ENCODE data around the gene MEIS1. TPM values are rescaled to one million over a fixed set of nuclear protein-coding genes. Genes with fewer than 3 reads are reported as not detected.

The MEIS1 gene
- total and polyA plus RNA-seq, 2 donors from 2014 or later: 7.3 to 36.7 TPM

- Histone ChIP-seq H3K27ac (ENCODE audit: low read depth in 2 of 2, low read length in 2 of 2) (no peak overlapping the region), H3K4me3 (ENCODE audit: low read length in 3 of 3) (no peak overlapping the region), H3K4me1 (ENCODE audit: control insufficient read depth in 2 of 3, insufficient read depth in 2 of 3, low read depth in 1 of 3, low read length in 3 of 3) (peaks cover 0 to 9% (median 3%) of the 10 kb centered on the region in 3 donors), H3K36me3 (ENCODE audit: control insufficient read depth in 2 of 3, insufficient read depth in 3 of 3, low read length in 3 of 3) (no peaks in the 10 kb centered on the region), H3K9ac (ENCODE audit: low read length in 3 of 3) (no peak overlapping the region), H3K27me3 (ENCODE audit: control insufficient read depth, insufficient read depth, low read length) (no peaks in the 10 kb centered on the region), H3K9me3 (ENCODE audit: control insufficient read depth in 2 of 3, insufficient read depth in 1 of 3, low read length in 3 of 3) (no peaks in the 10 kb centered on the region)
- FAIRE-seq (no peak), DNase-seq (no peak)
- intact Hi-C loops (cut with DNase I): no loop called here
- TF ChIP-seq CTCF (IDR thresholded peaks at IDR 0.05; ENCODE audit: borderline replicate concordance, extremely low read depth, insufficient read depth): no peak
Observed at GRCh38 chr2:66560683-66561082, 125.8 kb downstream of the MEIS1 start.

- Histone ChIP-seq H3K27ac (ENCODE audit: low read depth in 2 of 2, low read length in 2 of 2) (no peak overlapping the region), H3K36me3 (ENCODE audit: control insufficient read depth in 2 of 3, insufficient read depth in 3 of 3, low read length in 3 of 3) (no peaks in the 10 kb centered on the region), H3K9ac (ENCODE audit: low read length in 3 of 3) (no peak overlapping the region), H3K4me3 (ENCODE audit: low read length in 3 of 3) (no peak overlapping the region), H3K4me1 (ENCODE audit: control insufficient read depth in 2 of 3, insufficient read depth in 2 of 3, low read depth in 1 of 3, low read length in 3 of 3) (peaks cover 0 to 9% (median 3%) of the 10 kb centered on the region in 3 donors), H3K9me3 (ENCODE audit: control insufficient read depth in 2 of 3, insufficient read depth in 1 of 3, low read length in 3 of 3) (no peaks in the 10 kb centered on the region), H3K27me3 (ENCODE audit: control insufficient read depth, insufficient read depth, low read length) (no peaks in the 10 kb centered on the region)
- intact Hi-C loops (cut with DNase I): no loop called here
- no peak for DNase-seq
- no peak for FAIRE-seq
- no peak for TF ChIP-seq CTCF (IDR thresholded peaks at IDR 0.05; ENCODE audit: borderline replicate concordance, extremely low read depth, insufficient read depth)
Observed at GRCh38 chr2:66561645-66562303, 126.8 kb downstream of the MEIS1 start.

- Histone ChIP-seq H3K4me3 (ENCODE audit: low read length in 3 of 3) (no peak overlapping the region), H3K27me3 (ENCODE audit: control insufficient read depth, insufficient read depth, low read length) (no peaks in the 10 kb centered on the region), H3K4me1 (ENCODE audit: control insufficient read depth in 2 of 3, insufficient read depth in 2 of 3, low read depth in 1 of 3, low read length in 3 of 3) (peaks cover 0 to 9% (median 3%) of the 10 kb centered on the region in 3 donors), H3K9ac (ENCODE audit: low read length in 3 of 3) (no peak overlapping the region), H3K9me3 (ENCODE audit: control insufficient read depth in 2 of 3, insufficient read depth in 1 of 3, low read length in 3 of 3) (no peaks in the 10 kb centered on the region), H3K27ac (ENCODE audit: low read depth in 2 of 2, low read length in 2 of 2) (no peak overlapping the region), H3K36me3 (ENCODE audit: control insufficient read depth in 2 of 3, insufficient read depth in 3 of 3, low read length in 3 of 3) (no peaks in the 10 kb centered on the region)
- DNase-seq: no peak
- intact Hi-C loops (cut with DNase I): no loop called here
- no peak for FAIRE-seq
- no peak for TF ChIP-seq CTCF (IDR thresholded peaks at IDR 0.05; ENCODE audit: borderline replicate concordance, extremely low read depth, insufficient read depth)
Observed at GRCh38 chr2:66562304-66562685, 127.4 kb downstream of the MEIS1 start.

GRCh38 chr2:66563473-66563872 is 128.5 kb downstream of the MEIS1 start:
- Histone ChIP-seq H3K4me1 (ENCODE audit: control insufficient read depth in 2 of 3, insufficient read depth in 2 of 3, low read depth in 1 of 3, low read length in 3 of 3) (peaks cover 0 to 9% (median 5%) of the 10 kb centered on the region in 3 donors), H3K27ac (ENCODE audit: low read depth in 2 of 2, low read length in 2 of 2) (no peak overlapping the region), H3K36me3 (ENCODE audit: control insufficient read depth in 2 of 3, insufficient read depth in 3 of 3, low read length in 3 of 3) (no peaks in the 10 kb centered on the region), H3K27me3 (ENCODE audit: control insufficient read depth, insufficient read depth, low read length) (no peaks in the 10 kb centered on the region), H3K9me3 (ENCODE audit: control insufficient read depth in 2 of 3, insufficient read depth in 1 of 3, low read length in 3 of 3) (no peaks in the 10 kb centered on the region), H3K4me3 (ENCODE audit: low read length in 3 of 3) (no peak overlapping the region), H3K9ac (ENCODE audit: low read length in 3 of 3) (no peak overlapping the region)
- intact Hi-C loops (cut with DNase I): no loop called here
- FAIRE-seq (no peak), DNase-seq (peak in 1 of 5 donors; percentile 63)
- no peak for TF ChIP-seq CTCF (IDR thresholded peaks at IDR 0.05; ENCODE audit: borderline replicate concordance, extremely low read depth, insufficient read depth)

Measured in kidney (tissue), 14 donors.